NCI-H510A (cell line): ENCODE results near the gene MED13L.

Experiments used
- DNase-seq: peaks from one replicate; lab custom pipeline; 2025; lab: John Stamatoyannopoulos, UW

Gene MED13L

DNA sequence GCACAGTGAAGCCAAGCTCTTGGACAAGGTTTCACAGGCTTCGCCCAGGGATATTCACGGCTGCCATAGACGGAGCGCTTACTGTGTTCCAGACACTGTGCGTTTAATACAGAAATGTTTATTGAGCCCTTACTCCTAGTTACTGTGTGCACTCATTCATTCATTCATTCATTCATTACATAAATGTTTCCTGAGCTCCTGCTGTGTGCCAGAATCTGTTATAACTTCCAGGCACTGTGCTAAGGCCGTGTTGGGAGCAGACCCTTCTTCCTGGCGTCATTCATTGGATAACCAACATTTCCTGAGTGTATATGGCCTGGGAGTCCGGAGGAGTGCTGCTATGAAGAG lies 760 bp upstream of the MED13L start:
- DNase-seq = no peak

- DNase-seq = peak; percentile 53
Measured at GRCh38 chr12:116276652-116277466, 634 bp downstream of the MED13L start.

- DNase-seq = no peak
Measured at GRCh38 chr12:116274551-116275375, 2.7 kb downstream of the MED13L start.

GRCh38 chr12:116273813-116274550 lies 3.5 kb downstream of the MED13L start:
- DNase-seq = no peak

DNA sequence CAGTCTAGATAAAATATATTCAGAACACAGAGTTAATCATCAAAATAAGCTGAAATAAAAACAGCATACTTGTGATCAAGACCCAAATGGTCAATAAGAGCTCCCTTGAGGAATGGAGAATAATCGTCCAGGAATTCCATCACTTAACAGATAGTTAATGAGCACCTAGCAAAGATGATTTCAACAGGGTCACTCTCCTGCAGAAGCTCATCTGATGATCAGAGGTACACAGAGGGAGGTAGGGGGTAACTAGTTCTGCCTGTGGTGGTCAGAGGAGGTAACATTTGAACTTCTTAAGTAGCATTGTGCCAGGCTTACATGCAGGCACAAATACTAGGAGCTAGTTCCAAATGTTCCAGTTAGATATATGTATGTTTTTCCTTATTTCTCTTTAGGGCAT lies 9.5 kb downstream of the MED13L start:
- DNase-seq = no peak

DNA sequence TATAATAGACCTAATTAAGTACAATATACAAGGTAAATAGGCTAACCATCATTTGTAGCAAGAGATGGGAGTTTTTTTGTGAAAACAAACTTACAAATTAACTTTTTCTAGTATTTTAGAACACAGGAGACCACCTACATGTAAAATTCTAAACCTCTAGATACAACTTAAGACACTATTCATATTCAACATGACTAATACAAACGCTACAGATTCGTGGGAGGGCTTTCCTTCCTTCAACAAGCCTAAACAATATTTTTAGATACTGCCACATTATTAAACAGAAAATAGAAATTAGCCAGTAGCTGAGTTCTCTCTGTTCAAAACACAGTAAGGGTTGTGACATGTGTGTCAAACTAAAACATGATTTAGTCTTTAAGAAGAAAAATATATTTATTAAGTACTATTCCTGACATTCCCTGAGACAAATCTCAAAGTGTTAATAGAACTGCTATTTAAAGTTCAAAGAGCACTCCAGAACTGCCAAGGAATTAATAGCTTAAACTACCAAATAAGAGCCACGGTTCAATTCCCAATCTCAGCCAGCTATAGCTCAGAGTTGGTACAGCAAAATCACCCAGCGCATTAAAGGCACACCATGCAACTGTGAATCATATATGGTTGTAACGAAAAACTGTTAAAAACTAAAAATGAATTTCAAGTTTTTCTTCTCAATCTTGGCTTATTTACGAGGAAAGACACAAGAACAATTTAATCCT lies 10.7 kb downstream of the MED13L start:
- no peak for DNase-seq

DNA sequence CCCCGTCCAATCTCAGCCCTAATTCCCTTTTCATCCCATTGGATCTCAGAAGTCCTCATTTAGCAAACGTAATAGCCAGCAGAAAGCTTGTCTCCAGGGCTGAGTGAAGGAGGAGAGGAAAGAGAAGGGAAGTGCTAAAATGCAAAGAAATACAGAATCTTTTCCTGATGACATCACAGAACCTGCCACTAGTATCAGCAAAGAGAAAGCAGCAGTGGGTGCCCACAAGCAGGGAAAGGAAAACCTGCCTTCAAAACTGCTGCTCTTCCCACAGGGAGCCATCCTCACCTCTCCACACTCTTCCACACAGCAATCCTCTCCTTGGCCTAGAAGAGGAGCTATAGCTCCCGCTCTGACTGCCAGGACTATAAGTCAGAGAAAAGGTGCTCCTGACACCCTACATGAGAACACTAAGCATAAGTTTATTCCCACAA lies 11.3 kb downstream of the MED13L start:
- no peak for DNase-seq

GRCh38 chr12:116265351-116266147 lies 11.9 kb downstream of the MED13L start:
- DNase-seq = no peak

GRCh38 chr12:116264525-116265070 lies 12.9 kb downstream of the MED13L start:
- no peak for DNase-seq

DNA sequence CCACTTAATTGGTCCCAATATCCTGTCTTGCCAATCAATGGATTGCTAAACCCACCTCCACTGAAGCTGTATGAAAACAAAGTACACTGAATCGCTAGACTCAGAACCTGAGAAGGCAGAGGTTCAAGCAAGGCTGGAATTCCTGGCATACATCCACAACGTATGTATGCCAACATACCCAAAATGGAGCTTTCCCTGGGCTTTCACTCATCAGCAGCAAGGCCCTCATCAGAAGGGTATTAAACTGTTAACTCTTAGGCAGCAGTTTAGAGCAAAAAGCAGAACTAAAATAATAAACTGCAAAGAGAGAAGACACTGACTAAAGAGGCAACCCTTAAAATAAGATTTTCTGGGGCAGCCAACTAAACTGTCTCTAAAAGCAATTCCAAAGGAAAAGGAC lies 13.6 kb downstream of the MED13L start:
- DNase-seq = no peak

DNA sequence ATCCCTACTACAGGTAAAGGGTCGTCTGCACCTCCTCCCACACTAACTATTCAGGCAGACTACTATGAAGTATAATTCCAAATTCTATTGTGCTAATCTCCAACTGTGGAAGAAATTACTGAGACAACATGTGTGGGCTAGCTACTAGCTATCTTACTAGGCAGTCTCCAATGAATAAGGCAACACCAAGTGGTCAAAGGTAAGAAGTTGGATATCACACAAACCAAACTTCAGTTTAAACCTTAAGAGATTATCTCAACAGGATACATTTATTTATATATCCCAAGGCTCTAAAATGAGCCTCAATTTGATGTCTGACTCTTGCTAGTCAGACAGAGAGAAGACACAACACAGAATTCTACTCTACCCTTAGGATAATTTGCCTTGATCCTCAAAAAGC lies 14.1 kb downstream of the MED13L start:
- no peak for DNase-seq

- no peak for DNase-seq
Measured at GRCh38 chr12:116262741-116263140, 14.8 kb downstream of the MED13L start.

DNA sequence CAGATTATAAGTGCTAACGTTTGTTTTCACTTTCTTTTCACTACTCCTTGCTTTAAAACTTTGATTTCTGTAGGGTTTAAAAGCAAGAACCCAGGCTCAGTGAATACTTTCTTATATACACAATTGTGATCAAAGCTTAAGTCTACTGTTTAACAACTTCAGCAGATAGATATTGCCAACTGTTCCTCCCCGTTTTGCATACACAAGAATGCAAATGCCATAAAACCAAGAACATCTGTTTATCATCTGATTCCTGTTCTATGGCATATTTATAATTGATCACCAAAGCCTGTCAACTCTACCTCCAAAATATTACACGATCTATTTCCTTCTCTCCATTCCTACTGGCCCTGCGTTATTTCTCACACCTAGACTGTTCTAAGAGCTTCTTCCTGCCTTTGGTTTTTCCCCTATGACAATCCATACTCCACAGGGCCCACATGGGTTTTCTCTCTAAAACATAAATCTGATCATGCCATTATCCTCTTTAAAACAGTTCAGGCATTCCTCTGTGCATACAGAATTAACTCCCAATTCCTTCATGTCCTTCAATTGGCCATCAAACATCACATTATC lies 15.9 kb downstream of the MED13L start:
- no peak for DNase-seq

DNA sequence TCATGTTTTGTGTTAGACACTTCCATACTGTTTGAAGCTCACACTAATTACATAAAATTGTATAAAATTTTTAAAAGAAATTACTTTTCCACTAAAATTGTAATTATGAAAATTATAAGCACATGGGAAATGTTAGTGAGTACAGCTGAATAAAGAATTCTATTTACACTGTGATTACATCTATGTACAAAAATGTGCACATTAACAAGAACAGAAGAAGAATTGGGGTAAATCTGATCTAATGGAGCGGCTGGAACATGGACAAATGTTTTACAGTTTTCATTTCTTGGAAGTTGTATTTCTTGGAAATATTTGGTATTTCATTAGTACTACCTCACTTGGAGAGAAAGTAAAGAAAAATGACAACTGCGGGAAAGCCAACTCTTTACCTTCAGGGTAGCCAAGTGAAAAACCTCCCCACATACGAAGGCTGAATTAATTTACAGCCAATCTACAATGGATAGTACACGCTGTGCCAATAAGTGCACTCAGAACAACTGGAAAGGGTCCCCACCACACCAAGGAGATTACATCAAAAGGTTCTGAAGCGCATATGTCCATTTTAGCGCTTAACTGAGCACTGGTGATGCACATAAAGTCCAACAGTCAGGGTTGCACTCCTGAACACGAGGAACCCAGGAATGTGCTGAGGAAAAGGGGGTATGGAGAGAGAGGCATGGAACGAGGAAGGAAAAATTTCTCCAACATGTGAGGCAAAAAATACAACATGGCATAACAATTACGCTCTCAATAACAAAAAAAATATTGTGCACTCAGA lies 17.5 kb downstream of the MED13L start:
- DNase-seq = no peak

DNA sequence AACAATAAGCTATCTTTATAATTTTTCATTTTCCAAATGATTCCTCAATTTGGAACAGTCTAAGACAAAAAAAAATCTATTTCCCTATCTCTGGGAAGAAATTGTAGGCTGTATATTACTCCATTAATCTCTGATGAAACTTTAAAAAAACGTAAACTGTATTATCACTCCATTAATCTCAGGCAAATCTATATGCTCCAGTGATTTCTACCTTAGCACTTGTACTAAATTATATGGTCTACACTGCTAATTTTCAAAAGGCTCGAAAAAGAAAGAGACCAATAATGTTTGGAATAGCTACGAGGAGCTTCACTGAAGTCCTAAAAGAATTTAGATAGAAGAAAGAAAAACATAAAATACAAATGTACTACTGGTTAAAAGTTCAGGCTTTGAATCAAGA lies 19.7 kb downstream of the MED13L start:
- DNase-seq = no peak

GRCh38 chr12:116257215-116257614 lies 20.3 kb downstream of the MED13L start:
- DNase-seq = peak; percentile 21

DNA sequence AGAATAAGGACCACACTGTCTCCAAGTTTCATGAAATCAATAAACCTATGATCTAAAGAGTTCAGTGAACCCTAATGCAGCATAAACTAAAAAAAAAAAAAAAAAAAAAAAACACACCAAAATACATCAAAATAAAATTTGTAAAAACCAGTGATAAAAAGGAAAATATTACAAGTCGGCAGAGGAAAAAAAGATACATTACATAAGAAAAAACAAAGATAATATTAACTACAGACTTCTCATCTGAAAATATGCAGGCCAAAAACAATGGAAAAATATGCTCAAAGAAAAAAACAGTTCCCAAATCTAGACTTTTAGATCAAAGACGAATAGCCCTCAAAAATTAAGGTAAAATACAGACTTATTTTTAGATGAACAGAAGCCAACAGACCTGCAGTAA lies 27.6 kb downstream of the MED13L start:
- DNase-seq = no peak

GRCh38 chr12:116248930-116249329 lies 28.6 kb downstream of the MED13L start:
- no peak for DNase-seq

GRCh38 chr12:116248433-116248832 lies 29.1 kb downstream of the MED13L start:
- no peak for DNase-seq

- no peak for DNase-seq
Measured at GRCh38 chr12:116247377-116247776, 30.1 kb downstream of the MED13L start.
